ENCODE results near the gene LYAR.

Gene LYAR

GRCh38 chr4:4315461-4316149, 25.7 kb upstream of the LYAR start:
- no peak for DNase-seq

GRCh38 chr4:4311193-4311592, 21.2 kb upstream of the LYAR start:
- DNase-seq = peak; percentile 42

GRCh38 chr4:4308800-4309441, 19.0 kb upstream of the LYAR start:
- no peak for DNase-seq

- DNase-seq = no peak
Measured at GRCh38 chr4:4306920-4307319, 17.0 kb upstream of the LYAR start.

- no peak for DNase-seq
Measured at GRCh38 chr4:4302416-4302815, 12.5 kb upstream of the LYAR start.

- DNase-seq = no peak
Measured at GRCh38 chr4:4302001-4302400, 12.0 kb upstream of the LYAR start.

GRCh38 chr4:4299006-4299405, 9.1 kb upstream of the LYAR start:
- DNase-seq = no peak

- DNase-seq = no peak
Measured at GRCh38 chr4:4296283-4296846, 6.4 kb upstream of the LYAR start.

- DNase-seq = no peak
Measured at GRCh38 chr4:4293279-4293678, 3.3 kb upstream of the LYAR start.

GRCh38 chr4:4289597-4289940, 385 bp downstream of the LYAR start:
- DNase-seq = no peak

- DNase-seq = peak; percentile 2
Measured at GRCh38 chr4:4289055-4289454, 899 bp downstream of the LYAR start.

GRCh38 chr4:4288098-4288497, 1.9 kb downstream of the LYAR start:
- no peak for DNase-seq

- DNase-seq = no peak
Measured at GRCh38 chr4:4284827-4285618, 4.9 kb downstream of the LYAR start.

- no peak for DNase-seq
Measured at GRCh38 chr4:4281787-4282186, 8.2 kb downstream of the LYAR start.

GRCh38 chr4:4277531-4277930, 12.4 kb downstream of the LYAR start:
- DNase-seq = no peak

- no peak for DNase-seq
Measured at GRCh38 chr4:4274226-4274625, 15.7 kb downstream of the LYAR start.

GRCh38 chr4:4271912-4272311, 18.0 kb downstream of the LYAR start:
- peak; percentile 44 for DNase-seq

GRCh38 chr4:4270529-4270928, 19.4 kb downstream of the LYAR start:
- DNase-seq = peak; percentile 8

GRCh38 chr4:4269856-4270255, 20.1 kb downstream of the LYAR start:
- peak; percentile 17 for DNase-seq

- DNase-seq = no peak
Measured at GRCh38 chr4:4269331-4269731, 20.6 kb downstream of the LYAR start.

GRCh38 chr4:4268776-4269175, 21.2 kb downstream of the LYAR start:
- peak; percentile 58 for DNase-seq

- DNase-seq = no peak
Measured at GRCh38 chr4:4267981-4268380, 22.0 kb downstream of the LYAR start.

GRCh38 chr4:4260185-4260751, 29.7 kb downstream of the LYAR start:
- DNase-seq = peak; percentile 78

Data from MV-4-11 (cell line).